GM21515 (cell line): ENCODE data around the gene KRT73.
"Not testable (repeated sequence)": the region's sequence is repeated elsewhere in the genome, so short reads cannot be mapped to it uniquely, and the experiment has no call there.

Experiments used
- ATAC-seq: cut with Tn5 transposase; IDR thresholded peaks from one replicate; pipeline ENCODE4 v1.9.1; 2021; ENCODE audit not compliant: unreplicated experiment

Gene KRT73

DNA sequence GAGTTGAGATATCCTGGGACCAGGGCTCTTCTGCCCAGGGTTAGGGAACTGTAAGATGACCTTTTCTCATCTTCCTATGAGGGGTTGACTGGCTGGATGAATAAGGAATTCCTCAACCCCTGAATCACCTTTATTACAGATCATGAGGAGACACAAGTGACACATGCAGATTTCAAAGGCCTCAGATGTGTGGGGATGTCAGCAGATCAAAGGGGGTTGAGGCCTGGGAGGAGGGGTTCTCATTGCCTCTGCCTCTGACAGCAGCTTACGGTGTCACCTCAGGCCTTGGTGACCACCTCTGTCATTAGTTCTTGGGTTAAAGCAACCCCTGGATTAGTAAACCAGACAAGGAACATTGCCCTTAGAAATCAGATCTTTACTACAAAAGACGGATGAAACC is 15.0 kb downstream of the KRT73 start:
- ATAC-seq, result no peak

DNA sequence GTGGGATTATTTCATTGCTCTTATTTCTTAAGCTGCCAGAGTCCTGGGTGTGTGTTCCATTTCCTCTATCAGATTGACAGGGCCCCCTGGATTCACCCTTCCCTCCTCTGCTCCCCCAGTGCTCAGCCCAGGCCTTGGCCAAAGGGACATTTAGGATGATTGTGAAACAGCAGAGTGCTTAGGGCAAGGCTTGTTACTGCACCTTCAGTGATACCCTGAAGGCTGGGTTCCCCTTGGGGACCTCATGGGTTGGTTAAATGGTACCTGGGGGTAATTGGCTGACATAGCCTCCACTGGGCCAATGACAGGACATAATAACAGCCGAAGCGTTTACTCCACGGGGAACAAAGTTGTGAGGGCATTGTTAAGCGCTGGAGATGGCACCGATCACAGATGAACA is 15.8 kb downstream of the KRT73 start:
- ATAC-seq, result no peak

DNA sequence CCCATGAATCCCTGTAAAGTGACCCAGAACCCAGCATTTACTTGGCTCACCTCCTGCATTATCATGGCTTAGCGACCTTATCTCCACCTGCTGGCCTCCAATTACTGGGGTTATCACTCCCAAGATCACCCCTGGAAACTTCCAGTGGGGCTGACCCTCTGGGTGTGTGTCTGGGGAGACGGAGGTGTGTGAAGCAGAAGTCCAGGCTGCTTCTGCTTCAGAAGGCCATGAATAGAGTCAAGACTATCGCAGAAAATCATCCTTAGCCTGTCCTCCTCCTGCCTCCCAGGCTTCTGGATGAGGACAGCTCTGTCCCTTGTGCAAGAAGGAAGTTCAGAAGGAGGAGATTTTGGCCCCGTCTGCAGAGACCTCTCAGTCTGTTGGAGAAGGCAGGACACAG is 16.7 kb downstream of the KRT73 start:
- ATAC-seq, result no peak

DNA sequence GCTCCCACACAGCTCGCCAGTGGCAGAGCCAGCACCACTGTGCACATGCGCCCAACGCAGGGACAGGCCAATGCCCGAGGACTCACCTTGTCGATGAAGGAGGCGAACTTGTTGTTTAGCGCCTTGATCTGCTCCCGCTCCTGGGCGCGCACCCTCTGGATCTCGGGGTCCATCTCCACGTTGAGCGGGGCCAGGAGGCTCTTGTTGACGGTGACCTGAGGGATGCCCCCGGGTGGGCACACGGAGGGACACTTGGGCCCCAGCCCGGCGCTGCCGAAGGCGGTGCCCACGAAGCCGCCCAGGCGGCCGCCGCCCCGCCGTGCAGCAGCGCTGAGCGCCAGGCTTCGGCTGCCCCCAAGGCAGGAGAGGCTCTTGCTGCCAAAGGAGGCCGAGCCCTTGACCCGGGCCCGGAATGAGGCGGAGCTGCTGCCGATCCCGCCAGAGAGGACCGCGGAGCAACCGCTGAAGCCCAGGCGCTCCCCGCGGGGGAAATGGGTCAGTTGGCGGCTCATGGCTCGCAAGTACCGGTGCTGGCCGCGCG is 17.3 kb downstream of the KRT73 start, which contains the start of gene KRT72:
KRT72 (minus strand) TSS at position 523 of the 541 bp plus-strand sequence; CDS start at position 512, 11 bp downstream.
- ATAC-seq, result no peak

DNA sequence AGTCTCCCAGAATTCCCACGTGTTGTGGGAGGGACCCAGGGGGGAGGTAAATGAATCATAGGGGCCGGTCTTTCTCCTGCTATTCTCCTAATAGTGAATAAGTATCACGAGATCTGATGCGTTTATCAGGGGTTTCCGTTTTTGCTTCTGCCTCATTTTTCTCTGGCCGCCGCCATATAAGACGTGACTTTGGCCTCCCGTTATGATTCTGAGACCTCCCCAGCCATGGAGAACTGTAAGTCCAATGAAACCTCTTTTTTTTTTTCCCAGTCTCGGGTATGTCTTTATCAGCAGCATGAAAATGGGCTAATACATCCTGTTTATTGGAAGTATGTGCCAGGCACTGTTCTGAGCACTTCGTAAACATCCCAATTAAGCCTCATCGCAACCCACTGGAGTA is 17.9 kb downstream of the KRT73 start:
- no peak for ATAC-seq

DNA sequence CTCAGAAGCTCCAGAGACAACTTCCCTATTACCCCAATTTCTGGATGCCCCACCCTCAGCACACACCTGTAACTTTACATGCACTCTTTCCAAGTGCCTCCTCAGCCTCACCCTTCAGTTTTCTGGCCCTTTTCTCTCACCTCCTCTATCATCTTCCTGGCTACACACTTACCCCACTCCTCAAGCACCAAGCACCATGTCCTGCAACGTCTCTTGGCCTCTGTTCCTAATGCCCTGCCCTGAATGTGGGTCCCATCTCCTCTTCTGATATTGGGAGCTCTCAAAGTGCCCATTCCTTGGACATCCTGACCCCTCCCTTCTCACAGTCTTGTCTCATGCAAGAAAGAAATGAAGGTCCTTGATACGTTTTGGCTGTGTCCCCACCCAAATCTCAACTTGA is 18.3 kb downstream of the KRT73 start:
- ATAC-seq, result no peak

DNA sequence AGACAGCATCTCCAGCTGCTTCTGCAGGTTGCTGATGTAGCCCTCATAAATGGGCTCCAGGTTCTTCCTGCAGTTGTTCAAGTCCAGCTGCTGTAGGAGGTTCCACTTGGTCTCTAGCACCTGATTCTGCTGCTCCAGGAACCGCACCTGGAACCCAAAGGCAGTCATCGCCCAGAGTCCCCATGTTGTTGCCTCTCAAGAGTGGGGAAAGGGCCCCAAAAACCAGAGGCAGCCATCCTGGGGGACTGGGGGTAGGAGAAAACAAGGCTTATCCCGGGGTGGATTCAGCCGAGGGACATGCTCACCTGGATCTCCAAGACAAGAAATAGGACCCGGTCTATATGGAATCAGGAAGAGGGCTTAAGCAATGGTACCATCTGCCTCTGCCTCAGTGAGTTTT is 19.4 kb downstream of the KRT73 start:
- ATAC-seq, result no peak

DNA sequence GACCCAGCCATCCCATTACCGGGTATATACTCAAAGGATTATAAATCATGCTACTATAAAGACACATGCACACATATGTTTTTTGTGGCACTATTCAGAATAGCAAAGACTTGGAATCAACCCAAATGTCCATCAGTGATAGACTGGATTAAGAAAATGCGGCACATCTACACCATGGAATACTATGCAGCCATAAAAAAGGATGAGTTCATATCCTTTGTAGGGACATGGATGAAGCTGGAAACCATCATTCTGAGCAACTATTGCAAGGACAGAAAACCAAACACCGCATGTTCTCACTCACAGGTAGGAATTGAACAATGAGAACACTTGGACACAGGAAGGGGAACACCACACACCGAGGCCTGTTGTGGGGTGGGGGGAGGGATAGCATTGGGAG is 24.1 kb downstream of the KRT73 start:
- ATAC-seq, result not testable (repeated sequence)

DNA sequence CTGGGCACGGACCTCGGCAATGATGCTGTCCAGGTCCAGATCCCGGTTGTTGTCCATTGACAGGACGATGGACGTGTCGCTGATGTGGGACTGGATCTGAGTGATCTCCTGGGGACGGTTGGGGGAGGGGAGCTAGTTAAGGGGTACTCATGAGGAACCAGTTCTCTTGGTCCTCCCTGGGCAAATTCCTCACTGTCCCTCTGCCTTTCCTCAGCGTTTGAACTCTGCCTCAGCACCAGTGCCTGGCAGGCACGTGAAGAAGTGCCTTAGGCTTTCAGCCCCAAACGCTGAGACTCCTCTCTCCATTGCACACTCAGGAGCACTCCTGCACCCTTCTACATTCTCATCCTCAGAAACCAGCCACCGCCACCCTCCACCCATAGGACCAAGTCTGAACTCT is 26.8 kb downstream of the KRT73 start:
- no peak for ATAC-seq

DNA sequence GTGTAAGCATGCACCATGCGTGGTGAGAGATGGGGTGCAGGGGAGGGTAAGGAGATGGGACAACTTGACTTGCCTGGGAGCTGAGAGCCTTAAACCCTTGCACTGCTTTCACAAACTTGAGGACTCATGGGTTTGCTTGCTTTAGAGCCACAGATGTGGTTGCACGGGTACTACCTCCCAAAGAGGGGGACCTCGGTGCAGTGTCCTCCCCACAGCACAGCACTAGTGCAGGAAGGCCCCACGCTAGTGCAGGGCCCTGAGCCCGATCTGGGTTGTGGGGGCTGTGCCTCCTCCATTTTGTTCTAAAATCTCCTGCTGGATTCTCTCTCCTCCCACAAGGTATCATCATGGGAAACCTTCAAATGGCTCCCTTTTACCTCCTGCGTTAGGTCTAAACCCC is 28.3 kb downstream of the KRT73 start:
- no peak for ATAC-seq

DNA sequence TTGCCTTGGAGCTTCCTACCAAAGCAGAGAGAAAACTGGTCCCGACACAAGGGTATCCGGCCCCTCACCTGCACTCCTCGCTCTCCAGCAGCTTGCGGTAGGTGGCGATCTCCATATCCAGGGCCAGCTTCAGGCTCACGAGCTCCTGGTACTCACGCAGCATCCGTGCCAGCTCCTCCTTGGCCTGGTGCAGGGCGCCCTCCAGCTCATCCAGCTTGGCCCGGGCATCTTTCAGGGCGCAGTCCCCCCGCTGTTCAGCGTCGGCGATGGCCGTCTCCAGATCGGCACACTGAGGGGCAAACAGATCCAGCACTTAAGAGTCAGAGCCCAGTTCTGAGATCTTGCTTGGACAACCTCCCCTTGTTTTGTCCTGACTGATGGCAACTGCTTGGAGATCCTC is 30.8 kb downstream of the KRT73 start:
- no peak for ATAC-seq

DNA sequence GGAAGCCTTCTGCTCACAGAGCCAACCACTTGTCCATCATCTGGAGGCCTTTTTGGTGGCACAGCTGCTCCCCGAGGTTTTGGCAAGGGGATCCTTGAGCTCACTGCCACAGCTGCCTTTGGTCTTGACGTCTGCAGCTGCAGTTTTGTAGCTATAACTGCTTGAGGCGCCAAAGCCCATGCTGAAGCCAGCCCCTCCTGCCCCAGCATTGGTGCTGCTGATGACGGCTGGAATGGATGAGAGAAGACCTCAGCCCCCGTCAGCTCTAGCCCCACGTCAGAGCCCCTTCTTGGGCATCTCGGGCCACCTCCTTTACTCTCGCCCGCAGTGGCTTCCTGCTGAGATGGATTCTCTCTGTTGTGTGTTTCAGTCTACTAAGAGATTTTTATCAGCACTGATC is 32.4 kb downstream of the KRT73 start:
- no peak for ATAC-seq

DNA sequence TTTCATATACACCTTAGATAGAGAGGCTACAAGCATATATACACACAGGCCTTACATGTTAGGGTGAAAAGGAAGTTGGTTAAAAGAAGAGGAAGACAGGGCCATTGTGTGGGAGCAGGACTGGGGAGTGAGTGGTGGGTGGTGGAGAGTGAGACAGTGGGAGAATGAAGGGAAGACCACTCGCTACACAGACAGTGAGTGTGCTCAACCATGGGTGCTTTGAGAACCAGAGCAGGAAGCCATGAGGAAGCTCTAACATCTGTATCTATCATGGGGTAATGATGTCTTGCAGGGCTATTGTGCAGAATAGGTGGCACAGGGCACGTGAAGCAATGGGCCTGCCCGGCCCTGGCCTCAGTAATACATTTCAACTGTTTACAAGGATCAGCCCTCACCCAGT is 33.3 kb downstream of the KRT73 start:
- no peak for ATAC-seq

DNA sequence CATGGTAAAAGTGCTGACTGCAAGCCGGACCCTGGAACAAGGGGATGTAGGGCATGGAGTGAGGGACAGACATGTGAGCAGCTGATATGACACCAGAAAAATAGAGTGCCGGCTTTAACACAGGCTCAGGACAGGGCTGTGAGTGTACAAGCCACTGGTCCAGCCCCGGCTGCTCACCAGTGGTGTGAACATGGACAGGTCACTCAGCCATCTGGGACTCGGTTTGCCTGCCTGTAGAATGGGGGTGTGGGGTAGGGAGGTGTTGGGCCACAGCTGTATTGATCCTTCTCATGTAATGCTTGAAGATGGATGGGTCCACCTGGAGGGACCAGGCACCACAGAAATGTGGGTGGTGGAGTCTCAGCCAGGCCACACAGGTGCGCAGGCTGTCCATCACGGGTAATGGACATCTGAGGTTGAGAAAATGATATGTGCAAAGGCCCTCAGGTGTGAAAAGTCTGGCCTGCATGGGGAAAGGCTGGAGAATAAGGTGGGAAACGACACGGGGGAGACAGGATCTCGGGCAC is 34.1 kb downstream of the KRT73 start:
- ATAC-seq, result no peak

DNA sequence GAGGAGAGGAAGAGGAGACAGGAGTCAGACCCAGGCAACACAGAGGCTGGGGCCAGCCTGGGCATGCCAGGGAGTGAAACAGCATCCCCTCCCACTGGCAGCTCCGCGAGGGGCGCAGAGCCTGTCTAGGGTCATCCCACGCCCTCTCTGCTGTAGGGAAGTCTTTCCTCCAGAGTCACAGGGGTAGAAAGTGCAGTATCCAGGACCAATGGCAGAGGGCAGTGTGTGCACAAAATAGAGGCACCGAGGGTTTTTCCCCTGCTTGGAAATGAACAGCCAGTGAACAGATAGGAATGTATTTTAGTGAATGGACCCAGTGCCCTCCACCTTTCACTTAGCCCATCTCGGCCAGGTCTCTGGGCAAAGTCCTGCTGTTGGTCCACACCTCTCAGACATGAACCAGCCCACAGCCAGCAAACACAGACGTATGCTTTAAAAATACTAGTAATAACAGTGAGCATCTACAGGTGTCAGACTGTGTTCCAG is 35.3 kb downstream of the KRT73 start:
- no peak for ATAC-seq

DNA sequence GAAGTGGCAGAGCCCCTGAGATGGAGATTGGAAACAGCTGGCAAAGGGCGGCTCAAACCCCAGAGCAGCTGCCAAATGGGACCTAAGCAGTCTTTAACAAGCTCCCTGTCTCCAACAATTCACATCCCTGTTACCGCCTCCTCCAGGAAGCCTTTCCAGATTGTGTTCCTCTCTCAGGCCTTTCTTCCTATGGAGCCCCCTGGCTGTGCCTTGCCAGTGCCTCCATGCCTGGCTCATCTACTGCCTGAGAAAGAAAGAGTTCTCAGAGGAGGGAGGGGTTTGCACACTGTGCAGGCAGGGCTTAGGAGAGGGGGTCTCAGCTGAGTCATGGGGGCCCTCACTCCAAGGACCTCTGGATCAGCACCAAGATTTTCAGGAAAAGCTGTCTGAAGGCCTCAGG is 35.9 kb downstream of the KRT73 start:
- ATAC-seq, result no peak

DNA sequence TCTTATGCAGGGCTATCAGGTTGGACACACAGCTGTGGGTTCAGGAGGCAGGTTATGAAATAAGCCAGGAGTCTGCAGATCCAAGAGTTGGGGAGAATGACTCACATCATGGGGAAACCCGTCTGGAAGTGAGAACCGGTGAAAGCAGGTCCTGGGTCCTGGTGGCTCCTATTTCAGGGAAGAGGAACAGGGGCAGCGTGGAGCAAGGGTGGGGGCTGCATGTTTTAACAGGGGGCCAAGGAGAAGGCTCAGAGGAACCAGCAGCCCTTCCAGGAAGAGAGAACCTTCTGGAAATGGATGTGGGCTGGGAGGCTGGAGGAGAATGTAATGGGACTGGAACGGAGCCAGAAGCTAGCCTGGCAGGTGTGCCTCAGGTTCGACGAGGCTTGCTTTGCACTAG is 36.9 kb downstream of the KRT73 start:
- no peak for ATAC-seq

DNA sequence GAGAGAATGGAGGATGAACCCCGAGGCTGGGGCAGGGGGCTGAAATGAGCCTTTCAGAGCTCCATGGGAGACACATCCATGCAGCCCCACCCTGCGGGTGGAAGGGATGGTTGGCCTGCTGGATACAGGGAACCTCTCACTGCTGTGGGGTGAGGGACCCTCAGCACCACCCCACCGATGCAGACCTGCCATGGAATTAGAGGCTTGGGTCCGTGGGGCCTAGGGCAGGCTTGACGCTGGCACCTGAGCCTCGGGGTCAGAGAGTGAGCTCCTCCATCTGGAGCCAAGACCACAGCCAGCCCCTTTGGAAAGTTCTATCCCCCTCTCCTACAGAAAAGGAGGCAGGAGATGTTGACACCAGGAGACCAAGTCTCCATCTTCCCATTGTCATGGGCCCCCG is 37.3 kb downstream of the KRT73 start:
- no peak for ATAC-seq

DNA sequence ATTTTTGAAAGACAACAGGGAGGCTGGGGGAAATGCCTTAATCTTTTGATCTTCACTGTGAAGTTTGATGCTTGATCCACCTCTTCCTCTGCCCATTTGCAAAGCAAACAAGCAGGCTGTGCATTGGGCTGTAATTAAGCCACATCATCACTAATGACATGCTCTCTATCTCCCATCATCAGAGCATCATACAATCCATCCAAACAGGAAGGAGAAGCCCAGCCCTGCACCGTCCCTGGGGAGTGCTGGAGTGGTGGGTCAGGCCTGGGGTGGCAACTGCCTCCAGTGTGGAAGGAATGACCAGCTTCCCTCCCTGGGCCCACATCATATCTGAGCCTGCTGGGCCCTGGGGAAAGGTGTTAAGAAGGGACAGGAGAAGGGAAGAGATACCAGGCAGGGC is 37.9 kb downstream of the KRT73 start:
- no peak for ATAC-seq

DNA sequence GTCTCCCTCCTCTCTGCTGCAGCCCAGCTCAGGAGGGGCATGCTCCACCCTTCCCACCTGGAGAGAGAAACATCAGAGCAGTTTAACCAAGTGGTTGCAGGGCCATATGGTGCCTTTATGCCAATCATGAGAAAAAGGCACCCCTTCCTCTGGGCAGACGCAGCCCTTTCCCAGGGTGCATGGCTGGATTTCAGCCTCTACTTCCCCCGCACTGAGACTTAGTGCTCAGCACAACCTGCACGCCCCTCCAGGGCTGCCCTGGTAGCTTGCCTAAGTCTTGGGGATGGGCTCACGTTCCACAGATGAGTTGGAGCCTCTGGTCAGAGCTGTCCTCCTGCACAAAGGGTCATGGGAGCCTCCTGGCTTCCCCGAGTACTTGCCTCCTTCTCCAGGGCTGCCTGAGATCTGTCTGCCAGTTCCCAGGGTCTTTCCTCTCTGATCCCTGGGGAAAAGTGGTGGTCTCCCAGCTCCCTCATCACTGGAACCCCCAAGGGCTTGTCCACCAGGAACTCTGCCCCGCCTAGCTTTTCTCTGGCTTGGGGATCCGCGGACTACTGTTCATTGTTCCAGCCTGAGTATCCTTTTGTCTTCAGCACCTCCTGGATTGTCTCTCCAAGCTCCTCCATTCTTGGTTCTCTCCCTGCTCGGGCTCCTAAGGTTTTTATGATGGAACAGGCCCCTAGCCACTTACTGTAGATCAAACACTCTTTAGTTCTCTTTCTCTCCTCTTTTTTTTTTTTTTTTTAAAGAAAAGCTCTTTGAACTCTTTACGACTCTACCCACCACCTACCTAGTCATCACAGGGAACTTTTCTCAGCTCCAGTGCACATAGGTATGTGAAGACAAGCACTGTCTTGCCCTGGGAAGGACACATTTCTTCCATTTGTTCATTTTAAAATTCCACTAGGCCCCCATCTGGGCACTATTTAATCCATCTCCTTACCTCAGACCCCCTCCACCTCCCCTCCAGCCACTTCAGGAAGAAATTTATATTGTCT is 38.6 kb downstream of the KRT73 start:
- no peak for ATAC-seq

DNA sequence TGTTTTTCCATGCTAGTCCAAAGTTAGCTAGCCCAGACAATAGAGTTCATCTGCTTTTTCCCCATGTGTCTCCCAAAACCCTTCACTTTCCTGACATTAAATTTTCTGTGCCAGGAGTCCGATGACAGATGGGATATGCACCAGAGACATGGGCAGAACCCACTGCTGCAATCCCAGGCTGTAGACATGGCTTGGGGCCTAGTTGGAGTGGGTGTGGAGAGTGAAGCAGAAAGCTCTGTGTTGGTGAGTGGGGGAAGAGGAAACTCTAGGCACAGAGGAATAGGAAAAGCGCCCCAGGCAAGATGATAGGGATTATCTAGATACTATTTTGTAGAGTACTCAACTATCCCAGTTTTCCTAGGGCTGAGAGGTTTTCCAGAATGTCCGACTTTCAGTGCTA is 39.9 kb downstream of the KRT73 start:
- no peak for ATAC-seq

DNA sequence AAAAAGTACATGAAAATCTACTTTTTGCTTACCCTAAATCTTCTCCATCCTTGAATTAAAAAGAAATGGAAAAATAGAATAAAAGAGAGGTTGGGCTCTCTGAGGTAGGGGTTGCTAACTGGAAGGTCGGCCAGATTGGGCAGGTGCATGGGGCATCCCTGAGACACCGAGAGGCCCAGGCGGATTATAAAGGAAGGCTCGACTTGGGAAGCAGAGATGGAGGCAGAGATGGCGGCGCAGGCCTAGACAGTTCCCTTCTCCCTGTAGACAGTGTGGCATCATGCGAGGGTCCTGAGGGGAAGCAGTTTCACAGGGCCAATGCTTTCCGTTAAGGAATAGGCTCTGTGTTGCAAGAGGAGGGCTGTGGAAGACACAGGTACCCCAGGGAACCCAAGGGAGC is 41.0 kb downstream of the KRT73 start:
- ATAC-seq, result no peak
